HepG2 (cell line): Measurements from ENCODE around the gene DOK1. TPM values are rescaled to one million over a fixed set of nuclear protein-coding genes. Genes with fewer than 3 reads are reported as not detected.

ENCODE experiments used
- ARNT ChIP-seq: fragments of 450-650 bp; IDR thresholded peaks from 2 replicates; pipeline ENCODE4 v1.6.1; 2017
- BCL3 ChIP-seq: sonication (generic); formaldehyde crosslinking; IDR thresholded peaks from 2 replicates; pipeline ENCODE4 v1.5.1; 2020; ENCODE audit warnings: mild to moderate bottlenecking, missing genetic modification reagents, moderate library complexity
- CHCHD3 ChIP-seq: sonication (generic); formaldehyde crosslinking; IDR thresholded peaks from 2 replicates; pipeline ENCODE4 v1.8.0; 2022; ENCODE audit warnings: mild to moderate bottlenecking, missing genetic modification reagents, moderate library complexity
- GATAD2A ChIP-seq: IDR thresholded peaks from 2 replicates; pipeline ENCODE4 v1.6.1; 2016
- HNF1B ChIP-seq: sonication (generic); formaldehyde crosslinking; IDR thresholded peaks from 2 replicates; pipeline ENCODE4 v1.5.1; 2020; ENCODE audit warnings: mild to moderate bottlenecking, moderate library complexity, missing genetic modification reagents
- HOXD1 ChIP-seq: sonication (generic); formaldehyde crosslinking; IDR thresholded peaks from 2 replicates; pipeline ENCODE4 v1.5.0; 2020; ENCODE audit warnings: missing genetic modification reagents
- NR0B2 ChIP-seq: sonication (generic); formaldehyde crosslinking; IDR thresholded peaks from 2 replicates; pipeline ENCODE4 v1.4.0; 2020; ENCODE audit warnings: mild to moderate bottlenecking, missing genetic modification reagents
- PHF8 ChIP-seq: sonication (generic); formaldehyde crosslinking; IDR thresholded peaks from 2 replicates; pipeline ENCODE4 v1.5.0; 2020; ENCODE audit warnings: missing genetic modification reagents
- PRMT3 ChIP-seq: sonication (generic); formaldehyde crosslinking; IDR thresholded peaks from 2 replicates; pipeline ENCODE4 v1.8.1; 2022; ENCODE audit warnings: low read depth, mild to moderate bottlenecking, moderate library complexity, missing genetic modification reagents, borderline replicate concordance
- TARDBP ChIP-seq: sonication (generic); formaldehyde crosslinking; IDR thresholded peaks from 2 replicates; pipeline ENCODE4 v1.8.0; 2022; ENCODE audit warnings: mild to moderate bottlenecking, missing genetic modification reagents
- THRA ChIP-seq: sonication (generic); formaldehyde crosslinking; IDR thresholded peaks from 2 replicates; pipeline ENCODE4 v1.4.0; 2020; ENCODE audit warnings: missing genetic modification reagents, borderline replicate concordance
- ZNF142 ChIP-seq: sonication (generic); formaldehyde crosslinking; IDR thresholded peaks from 2 replicates; pipeline ENCODE4 v1.4.0; 2020; ENCODE audit warnings: missing genetic modification reagents
- ZNF530 ChIP-seq: sonication (generic); formaldehyde crosslinking; IDR thresholded peaks from 2 replicates; pipeline ENCODE4 v1.5.0; 2020; ENCODE audit warnings: low read depth, mild to moderate bottlenecking, missing genetic modification reagents
- ZNF780A ChIP-seq: sonication (generic); formaldehyde crosslinking; IDR thresholded peaks from 2 replicates; pipeline ENCODE4 v1.8.0; 2022; ENCODE audit warnings: mild to moderate bottlenecking, missing genetic modification reagents, moderate library complexity
- polyA plus RNA-seq, 8 experiments: library from polyadenylated mRNA; depleted of rRNA in 3 of 8; stranded (reverse) in 7 of 8; unstranded in 1 of 8; fragments of >200 nt; fragmentation: Illumina TruSeq in 4 of 8; extraction: Trizol in 4 of 8; gene quantifications; 2 replicates each; pipeline versions ENCODE4 v1.2.1 to v1.2.3, GENCODE V29; 2011 to 2016; ENCODE audit warnings: low read depth in 4 of 8, missing spikeins in 1 of 8, mixed read lengths in 1 of 8; ENCODE audit not compliant: insufficient read depth in 1 of 8
- total RNA-seq, 5 experiments: library from RNA; depleted of rRNA; stranded (reverse); fragments of >200 nt; fragmentation: Illumina TruSeq; extraction: Trizol; gene quantifications; 2 replicates each; pipeline ENCODE4 v1.2.3, GENCODE V29; 2016; ENCODE audit warnings: low read depth in 1 of 5

DOK1 gene
- total and polyA plus RNA-seq, 2 of the 13 experiments (the other 11 are each of a cell fraction or from before 2014, with no cell fraction given) = 0.53 to 0.74 TPM

GRCh38 chr2:74525717-74526648, 28.5 kb upstream of the DOK1 start, which contains the start of gene DQX1 (continued):
- TF ChIP-seq ZNF142 (CRISPR knock-in tag) = no peak
- peak; percentile 41; the same call in 1 of the 2 replicates for TF ChIP-seq HOXD1 (CRISPR knock-in tag)
- TF ChIP-seq PRMT3 (CRISPR knock-in tag) = no peak
- TF ChIP-seq NR0B2 = no peak
- TF ChIP-seq HNF1B (CRISPR knock-in tag) = 0 out of 2 replicates have a peak, but pooled peaks have one; percentile 8
- TF ChIP-seq PHF8 (CRISPR knock-in tag) = peak; percentile 21; the same call in 1 of the 2 replicates
- peak; percentile 91 for TF ChIP-seq THRA
- TF ChIP-seq ZNF530 = no peak
- TF ChIP-seq ZNF780A (CRISPR knock-in tag) = no peak
- TF ChIP-seq GATAD2A (CRISPR knock-in tag) = peak; percentile 62
- 0 out of 2 replicates have a peak, but pooled peaks have one; percentile 70 for TF ChIP-seq BCL3 (CRISPR knock-in tag)
- TF ChIP-seq TARDBP (CRISPR knock-in tag) = no peak; the same call in 1 of the 2 replicates
- no peak for TF ChIP-seq CHCHD3
- no peak for TF ChIP-seq ARNT
